ENCODE results near the gene CYP2C9. TPM values are rescaled to one million over a fixed set of nuclear protein-coding genes. Genes with fewer than 3 reads are reported as not detected.

Gene CYP2C9
- total and polyA plus RNA-seq, 10 of the 15 experiments (the other 5 are each of a cell fraction or from before 2014, with no cell fraction given), result 0.04 to 0.23 (median 0.06) TPM; not detected in 7

DNA sequence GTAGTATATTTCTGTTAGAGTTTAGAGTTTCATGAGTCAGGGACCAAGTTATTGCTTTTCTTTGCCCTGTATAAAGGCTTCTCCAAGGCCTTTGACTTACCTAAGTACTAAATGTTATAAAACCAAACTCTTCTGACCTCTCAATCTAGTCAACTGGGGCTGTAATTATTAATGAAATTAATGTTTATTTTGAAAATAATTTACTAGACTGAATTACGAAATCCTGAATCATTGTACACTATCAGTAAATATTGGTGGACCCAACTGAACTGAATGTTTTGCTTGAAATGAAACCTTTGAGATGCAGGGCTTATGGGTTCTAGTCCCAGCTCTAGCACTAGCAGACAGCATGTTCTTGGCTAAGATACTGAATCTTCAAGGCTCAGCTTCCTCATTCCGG is 1.7 kb upstream of the CYP2C9 start:
- ChIA-PET CTCF (no interaction called here), RAD21 (ENCODE audit: unreplicated experiment) (no interaction called here), POLR2A (no interaction called here), SMC1A (ENCODE audit: uncharacterized antibody, unreplicated experiment) (no interaction called here)
- DNase-seq (ENCODE audit: low read depth, low spot score), result no peak
- H4K20me1 ChIP-seq (ENCODE audit: control insufficient read depth, insufficient read depth), result no peaks in the 10 kb centered on the region
- no peak for TF ChIP-seq HDAC2 (IDR thresholded peaks at IDR 0.05)
- no peak for TF ChIP-seq CBX3 (IDR thresholded peaks at IDR 0.05; ENCODE audit: borderline replicate concordance, low read depth)
- TF ChIP-seq, protein P1, sequence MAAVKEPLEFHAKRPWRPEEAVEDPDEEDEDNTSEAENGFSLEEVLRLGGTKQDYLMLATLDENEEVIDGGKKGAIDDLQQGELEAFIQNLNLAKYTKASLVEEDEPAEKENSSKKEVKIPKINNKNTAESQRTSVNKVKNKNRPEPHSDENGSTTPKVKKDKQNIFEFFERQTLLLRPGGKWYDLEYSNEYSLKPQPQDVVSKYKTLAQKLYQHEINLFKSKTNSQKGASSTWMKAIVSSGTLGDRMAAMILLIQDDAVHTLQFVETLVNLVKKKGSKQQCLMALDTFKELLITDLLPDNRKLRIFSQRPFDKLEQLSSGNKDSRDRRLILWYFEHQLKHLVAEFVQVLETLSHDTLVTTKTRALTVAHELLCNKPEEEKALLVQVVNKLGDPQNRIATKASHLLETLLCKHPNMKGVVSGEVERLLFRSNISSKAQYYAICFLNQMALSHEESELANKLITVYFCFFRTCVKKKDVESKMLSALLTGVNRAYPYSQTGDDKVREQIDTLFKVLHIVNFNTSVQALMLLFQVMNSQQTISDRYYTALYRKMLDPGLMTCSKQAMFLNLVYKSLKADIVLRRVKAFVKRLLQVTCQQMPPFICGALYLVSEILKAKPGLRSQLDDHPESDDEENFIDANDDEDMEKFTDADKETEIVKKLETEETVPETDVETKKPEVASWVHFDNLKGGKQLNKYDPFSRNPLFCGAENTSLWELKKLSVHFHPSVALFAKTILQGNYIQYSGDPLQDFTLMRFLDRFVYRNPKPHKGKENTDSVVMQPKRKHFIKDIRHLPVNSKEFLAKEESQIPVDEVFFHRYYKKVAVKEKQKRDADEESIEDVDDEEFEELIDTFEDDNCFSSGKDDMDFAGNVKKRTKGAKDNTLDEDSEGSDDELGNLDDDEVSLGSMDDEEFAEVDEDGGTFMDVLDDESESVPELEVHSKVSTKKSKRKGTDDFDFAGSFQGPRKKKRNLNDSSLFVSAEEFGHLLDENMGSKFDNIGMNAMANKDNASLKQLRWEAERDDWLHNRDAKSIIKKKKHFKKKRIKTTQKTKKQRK (IDR thresholded peaks at IDR 0.05; ENCODE audit: low read depth, low read length), result no peak
- TF ChIP-seq USF2 (IDR thresholded peaks at IDR 0.05; ENCODE audit: borderline replicate concordance, low read depth, low read length), result no peak
- FAIRE-seq, result no peak
- BruUV-seq (replicated peaks), result no TSS peak
- no peak overlapping the region for H3K4me3 ChIP-seq
- intact Hi-C loops (cut with micrococcal nuclease; ENCODE audit: unreplicated experiment) (no loop called here), in situ Hi-C loops (cut with MboI) (no loop called here)
- ATAC-seq, result no peak
- H3K4me2 ChIP-seq (ENCODE audit: control insufficient read depth, insufficient read depth), result no peak overlapping the region
- no peak overlapping the region for H3K9ac ChIP-seq (ENCODE audit: control insufficient read depth, insufficient read depth, low read length)
- no peak overlapping the region for H3K27ac ChIP-seq (ENCODE audit: control insufficient read depth, insufficient read depth)
- H3K36me3 ChIP-seq (ENCODE audit: control insufficient read depth in 2 of 2, insufficient read depth in 2 of 2, low read length in 1 of 2), result no peaks in the 10 kb centered on the region
- no peaks in the 10 kb centered on the region for H3K27me3 ChIP-seq (replicated peaks in 1 of 2; ENCODE audit: control insufficient read depth in 2 of 2, insufficient read depth in 2 of 2, low read length in 1 of 2)
- H2AFZ ChIP-seq (ENCODE audit: control insufficient read depth, low read depth, low read length), result no peak overlapping the region
- WGBS (ENCODE audit: insufficient coverage, insufficient replicate concordance, low lambda C conversion rate, missing lambda C conversion rate), result 0% methylated on average over 2 of the region's 2 CpGs
- no peaks in the 10 kb centered on the region for H3K4me1 ChIP-seq (ENCODE audit: control insufficient read depth, insufficient read depth, low read length)
- no peaks in the 10 kb centered on the region for H3K79me2 ChIP-seq (ENCODE audit: control insufficient read depth, insufficient read depth, low read length)
- H3K9me3 ChIP-seq (replicated peaks; ENCODE audit: control insufficient read depth, insufficient read depth, low read length), result no peaks in the 10 kb centered on the region
